H1 (cell line): ENCODE measurements around the gene SLTM. TPM values are rescaled to one million over a fixed set of nuclear protein-coding genes. Genes with fewer than 3 reads are reported as not detected.

Source experiments
- CBX5 ChIP-seq: fragments of 300-800, 300-1000 bp; sonication (generic); IDR thresholded peaks from 2 replicates; pipeline ENCODE4 v1.7.1; 2016; ENCODE audit warnings: antibody characterized with exemption, low read length, low read depth
- CHD1 ChIP-seq: IDR thresholded peaks from 2 replicates; pipeline ENCODE4 v1.6.1; 2012; ENCODE audit warnings: low read depth, low read length, improper control_type of control experiment
- GABPA ChIP-seq: IDR thresholded peaks from 2 replicates; pipeline ENCODE4 v1.6.1; 2011; ENCODE audit warnings: mild to moderate bottlenecking, low read length, moderate library complexity, borderline replicate concordance; ENCODE audit not compliant: insufficient read depth
- MAFK ChIP-seq: IDR thresholded peaks from 2 replicates; pipeline ENCODE4 v1.6.1; 2012; ENCODE audit warnings: low read depth, mild to moderate bottlenecking, improper control_type of control experiment, low read length
- NRF1 ChIP-seq: IDR thresholded peaks from 2 replicates; pipeline ENCODE4 v1.6.1; 2011; ENCODE audit warnings: mild to moderate bottlenecking, low read depth, low read length, improper control_type of control experiment
- POLR2A ChIP-seq, 2 experiments: IDR thresholded peaks; 1 replicate in 1 of 2; 2 replicates in 1 of 2; pipeline ENCODE4 v1.6.1; 2011; ENCODE audit warnings: low read depth in 2 of 2, low read length in 2 of 2, mild to moderate bottlenecking in 2 of 2; ENCODE audit errors: control extremely low read depth in 1 of 2
- SAP30 ChIP-seq: fragments of 300-600 bp; sonication (generic); IDR thresholded peaks from 2 replicates; pipeline ENCODE4 v1.7.1; 2012; ENCODE audit warnings: low read length, moderate library complexity, mild to moderate bottlenecking, inconsistent platforms; ENCODE audit not compliant: insufficient read depth, insufficient replicate concordance
- SIN3A ChIP-seq, 2 experiments: IDR thresholded peaks in 1 of 2; conservative IDR thresholded peaks in 1 of 2; 2 replicates each; pipeline ENCODE4 v1.6.1; 2011 to 2012; ENCODE audit warnings: low read length in 2 of 2, improper control_type of control experiment in 1 of 2, low read depth in 1 of 2, mild to moderate bottlenecking in 1 of 2
- SP1 ChIP-seq: IDR thresholded peaks from 2 replicates; pipeline ENCODE4 v1.6.1; 2011; ENCODE audit warnings: low read depth, low read length
- SP2 ChIP-seq: IDR thresholded peaks from 2 replicates; pipeline ENCODE4 v1.6.1; 2012; ENCODE audit warnings: mild to moderate bottlenecking, low read length, inconsistent platforms
- ZNF274 ChIP-seq: IDR thresholded peaks from 2 replicates; pipeline ENCODE4 v1.7.0; 2012; ENCODE audit warnings: low read length, borderline replicate concordance; ENCODE audit errors: extremely low read depth
- polyA plus RNA-seq, 7 experiments: library from polyadenylated mRNA; depleted of rRNA in 3 of 7; stranded (reverse) in 5 of 7; unstranded in 2 of 7; fragments of >200 nt in 5 of 7; fragments of 200-250 nt in 2 of 7; gene quantifications; 1 replicate in 5 of 7; 2 replicates in 1 of 7; 4 replicates in 1 of 7; pipeline versions ENCODE4 v1.2.1 to v1.2.3, GENCODE V29; 2011 to 2013; ENCODE audit warnings: missing spikeins in 2 of 7, mixed read lengths in 2 of 7
- total RNA-seq: library from RNA; stranded (reverse); fragmentation: NEBNext Ultra II Directional; extraction: Animal tissue kit (Norgen Biotek cat#: 25700); gene quantifications from 2 replicates; pipeline ENCODE4 v1.2.1, GENCODE V29; 2021
- TF ChIP-seq, protein P1 (sequence below), 3 experiments: IDR thresholded peaks; 1 replicate in 2 of 3; 2 replicates in 1 of 3; pipeline versions ENCODE4 v1.5.1 to v1.6.1; 2011; ENCODE audit warnings: low read length in 3 of 3, mild to moderate bottlenecking in 3 of 3, inconsistent platforms in 2 of 3, low read depth in 1 of 3, moderate library complexity in 1 of 3; ENCODE audit not compliant: insufficient read depth in 1 of 3; ENCODE audit errors: control extremely low read depth in 1 of 3
- TF ChIP-seq, protein P2 (sequence below): IDR thresholded peaks from 2 replicates; pipeline ENCODE4 v1.6.1; 2012; ENCODE audit warnings: inconsistent platforms
- TF ChIP-seq, protein P3 (sequence below): IDR thresholded peaks from 2 replicates; pipeline ENCODE4 v1.6.1; 2012; ENCODE audit warnings: low read length, inconsistent platforms

The SLTM gene
- total and polyA plus RNA-seq, 2 of the 8 experiments (the other 6 are each of a cell fraction or from before 2014, with no cell fraction given) = 30.8 to 149 TPM

DNA sequence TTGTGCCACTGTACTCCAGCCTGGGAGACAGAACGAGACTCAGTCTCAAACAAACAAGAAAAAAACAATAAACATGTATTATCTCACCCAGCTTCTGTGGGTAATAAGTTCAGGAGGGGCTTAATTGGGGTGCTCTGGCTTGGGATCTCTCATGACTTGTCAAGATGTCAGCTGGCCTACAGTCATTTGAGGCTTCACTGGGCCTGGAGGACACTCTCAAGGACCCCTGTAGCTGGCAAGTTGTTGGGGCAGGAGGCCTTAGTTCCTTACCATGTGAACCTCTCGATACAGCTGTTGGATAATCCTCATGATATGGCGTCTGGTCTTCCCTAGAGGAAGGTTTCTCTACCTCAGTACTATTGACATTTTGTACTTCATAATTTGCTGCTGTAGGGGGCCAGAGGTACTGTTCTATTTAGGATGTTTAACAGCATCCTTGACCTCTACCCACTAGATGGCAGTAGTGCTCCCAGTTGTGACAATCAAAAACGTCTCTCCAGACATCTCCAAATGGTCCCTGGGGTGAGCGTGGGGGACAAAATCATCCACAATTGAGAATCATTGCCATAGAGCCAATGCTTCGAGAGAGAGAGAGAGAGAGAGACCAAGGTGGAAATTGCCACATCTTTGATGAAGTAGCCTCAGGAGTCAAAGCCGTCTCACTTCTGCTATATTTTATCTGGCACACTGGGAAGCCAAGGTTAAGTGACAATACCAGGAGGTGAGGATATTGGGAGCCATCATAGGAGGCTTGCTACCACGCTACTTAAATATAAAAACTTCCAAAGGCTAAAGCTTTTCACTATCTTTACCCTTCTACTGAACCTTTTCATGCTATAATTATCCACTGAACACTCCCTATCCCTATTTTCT is 23.9 kb upstream of the SLTM start (continued):
- TF ChIP-seq, protein P1, sequence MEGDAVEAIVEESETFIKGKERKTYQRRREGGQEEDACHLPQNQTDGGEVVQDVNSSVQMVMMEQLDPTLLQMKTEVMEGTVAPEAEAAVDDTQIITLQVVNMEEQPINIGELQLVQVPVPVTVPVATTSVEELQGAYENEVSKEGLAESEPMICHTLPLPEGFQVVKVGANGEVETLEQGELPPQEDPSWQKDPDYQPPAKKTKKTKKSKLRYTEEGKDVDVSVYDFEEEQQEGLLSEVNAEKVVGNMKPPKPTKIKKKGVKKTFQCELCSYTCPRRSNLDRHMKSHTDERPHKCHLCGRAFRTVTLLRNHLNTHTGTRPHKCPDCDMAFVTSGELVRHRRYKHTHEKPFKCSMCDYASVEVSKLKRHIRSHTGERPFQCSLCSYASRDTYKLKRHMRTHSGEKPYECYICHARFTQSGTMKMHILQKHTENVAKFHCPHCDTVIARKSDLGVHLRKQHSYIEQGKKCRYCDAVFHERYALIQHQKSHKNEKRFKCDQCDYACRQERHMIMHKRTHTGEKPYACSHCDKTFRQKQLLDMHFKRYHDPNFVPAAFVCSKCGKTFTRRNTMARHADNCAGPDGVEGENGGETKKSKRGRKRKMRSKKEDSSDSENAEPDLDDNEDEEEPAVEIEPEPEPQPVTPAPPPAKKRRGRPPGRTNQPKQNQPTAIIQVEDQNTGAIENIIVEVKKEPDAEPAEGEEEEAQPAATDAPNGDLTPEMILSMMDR (IDR thresholded peaks at IDR 0.05; ENCODE audit: control extremely low read depth in 1 of 3, insufficient read depth in 1 of 3, low read depth in 1 of 3, low read length in 3 of 3) = peak in 2 of 3 experiments; percentile 87 to 95; a peak in 3 of 4 replicates
- no peak for TF ChIP-seq ZNF274
- TF ChIP-seq, protein P2, sequence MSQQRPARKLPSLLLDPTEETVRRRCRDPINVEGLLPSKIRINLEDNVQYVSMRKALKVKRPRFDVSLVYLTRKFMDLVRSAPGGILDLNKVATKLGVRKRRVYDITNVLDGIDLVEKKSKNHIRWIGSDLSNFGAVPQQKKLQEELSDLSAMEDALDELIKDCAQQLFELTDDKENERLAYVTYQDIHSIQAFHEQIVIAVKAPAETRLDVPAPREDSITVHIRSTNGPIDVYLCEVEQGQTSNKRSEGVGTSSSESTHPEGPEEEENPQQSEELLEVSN = no peak
- no peak for TF ChIP-seq CBX5
- TF ChIP-seq POLR2A (IDR thresholded peaks at IDR 0.05; ENCODE audit: control extremely low read depth in 1 of 2, low read depth in 2 of 2, low read length in 2 of 2) = no peak
- TF ChIP-seq SP1 = no peak
- TF ChIP-seq, protein P3, sequence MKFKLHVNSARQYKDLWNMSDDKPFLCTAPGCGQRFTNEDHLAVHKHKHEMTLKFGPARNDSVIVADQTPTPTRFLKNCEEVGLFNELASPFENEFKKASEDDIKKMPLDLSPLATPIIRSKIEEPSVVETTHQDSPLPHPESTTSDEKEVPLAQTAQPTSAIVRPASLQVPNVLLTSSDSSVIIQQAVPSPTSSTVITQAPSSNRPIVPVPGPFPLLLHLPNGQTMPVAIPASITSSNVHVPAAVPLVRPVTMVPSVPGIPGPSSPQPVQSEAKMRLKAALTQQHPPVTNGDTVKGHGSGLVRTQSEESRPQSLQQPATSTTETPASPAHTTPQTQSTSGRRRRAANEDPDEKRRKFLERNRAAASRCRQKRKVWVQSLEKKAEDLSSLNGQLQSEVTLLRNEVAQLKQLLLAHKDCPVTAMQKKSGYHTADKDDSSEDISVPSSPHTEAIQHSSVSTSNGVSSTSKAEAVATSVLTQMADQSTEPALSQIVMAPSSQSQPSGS = no peak
- no peak for TF ChIP-seq CHD1
- no peak for TF ChIP-seq NRF1
- no peak for TF ChIP-seq MAFK
- no peak for TF ChIP-seq GABPA
- 0 out of 4 replicates have a peak, but pooled peaks of 1 of the 2 experiments have one; percentile 27 for TF ChIP-seq SIN3A (conservative IDR thresholded peaks at IDR 0.05 in 1 of 2, IDR thresholded peaks at IDR 0.05 in 1 of 2; ENCODE audit: low read depth in 1 of 2, low read length in 2 of 2)
- TF ChIP-seq SAP30 = no peak
- no peak for TF ChIP-seq SP2
- TF ChIP-seq, all 59 proteins: peak for 3
